Neural cell (in vitro differentiated cells): ENCODE data around the gene OR51E2. TPM values are rescaled to one million over a fixed set of nuclear protein-coding genes. Genes with fewer than 3 reads are reported as not detected.
"Not testable (repeated sequence)": the region's sequence is repeated elsewhere in the genome, so short reads cannot be mapped to it uniquely, and the experiment has no call there.

ENCODE experiments used
- H2AFZ ChIP-seq: fragments of 200-600, 300-800 bp; sonication (generic), shearing (Covaris generic); 2 replicates; pipeline ENCODE4 v1.6.0; 2014; ENCODE audit warnings: low read depth, mild to moderate bottlenecking, antibody characterized with exemption, low read length, moderate library complexity
- H3F3A ChIP-seq: fragments of 200-600 bp; shearing (Covaris generic); 2 replicates; pipeline ENCODE4 v1.6.1; 2016; ENCODE audit warnings: mild to moderate bottlenecking, moderate library complexity, mixed read lengths, antibody characterized with exemption, low read length; ENCODE audit not compliant: insufficient read depth, poor library complexity, severe bottlenecking
- H3K27ac ChIP-seq: fragments of 200-600, 300-800 bp; sonication (generic), shearing (Covaris generic); 2 replicates; pipeline ENCODE4 v1.5.1; 2014; ENCODE audit warnings: mild to moderate bottlenecking, low read length, moderate library complexity
- H3K27me3 ChIP-seq: fragments of 300-800, 200-600 bp; sonication (generic), shearing (Covaris generic); 2 replicates; pipeline ENCODE4 v1.6.0; 2014; ENCODE audit warnings: mild to moderate bottlenecking, low read depth, low read length, moderate library complexity; ENCODE audit not compliant: insufficient read depth
- H3K36me3 ChIP-seq: fragments of 300-800, 200-600 bp; sonication (generic), shearing (Covaris generic); 2 replicates; pipeline ENCODE4 v1.5.1; 2014; ENCODE audit warnings: mild to moderate bottlenecking, antibody characterized with exemption, low read length, moderate library complexity; ENCODE audit not compliant: insufficient read depth
- H3K4me2 ChIP-seq: fragments of 300-800, 200-600 bp; sonication (generic), shearing (Covaris generic); 2 replicates; pipeline ENCODE4 v1.6.0; 2014; ENCODE audit warnings: mild to moderate bottlenecking, low read length
- H3K4me3 ChIP-seq: fragments of 300-800, 200-600 bp; sonication (generic), shearing (Covaris generic); 2 replicates; pipeline ENCODE4 v1.5.1; 2014; ENCODE audit warnings: mild to moderate bottlenecking, low read length, moderate library complexity
- H3K79me2 ChIP-seq: fragments of 200-600 bp; shearing (Covaris generic); replicated peaks from 2 replicates; pipeline ENCODE4 v1.6.0; 2014; ENCODE audit warnings: mild to moderate bottlenecking, low read length, moderate library complexity; ENCODE audit not compliant: insufficient read depth
- H3K9ac ChIP-seq: fragments of 300-800, 200-600 bp; sonication (generic), shearing (Covaris generic); 2 replicates; pipeline ENCODE4 v1.6.1; 2016; ENCODE audit warnings: mild to moderate bottlenecking, low read length, mixed read lengths
- H3K9me2 ChIP-seq: fragments of 200-600 bp; shearing (Covaris generic); 2 replicates; pipeline ENCODE4 v1.6.1; 2016; ENCODE audit warnings: mild to moderate bottlenecking, low read length, mixed read lengths; ENCODE audit not compliant: insufficient read depth
- H3K9me3 ChIP-seq: fragments of 200-600, 300-800 bp; sonication (generic), shearing (Covaris generic); 2 replicates; pipeline ENCODE4 v1.6.1; 2016; ENCODE audit warnings: mild to moderate bottlenecking, mixed run types, low read length, moderate library complexity, mixed read lengths
- H4K20me1 ChIP-seq: fragments of 200-600 bp; shearing (Covaris generic); 2 replicates; pipeline ENCODE4 v1.6.1; 2016; ENCODE audit warnings: mild to moderate bottlenecking, mixed run types; ENCODE audit not compliant: insufficient read depth
- CTCF ChIP-seq: fragments of 450-650 bp; IDR thresholded peaks from 2 replicates; pipeline ENCODE4 v1.5.1; 2014; ENCODE audit warnings: antibody characterized with exemption, mild to moderate bottlenecking, moderate library complexity; ENCODE audit not compliant: poor library complexity, severe bottlenecking
- EP300 ChIP-seq: fragments of 450-650 bp; conservative IDR thresholded peaks from 2 replicates; pipeline ENCODE4 v1.6.1; 2014; ENCODE audit warnings: antibody characterized with exemption, mild to moderate bottlenecking, moderate library complexity; ENCODE audit not compliant: poor library complexity, severe bottlenecking
- EZH2 ChIP-seq: fragments of 200-600, 300-800 bp; shearing (Covaris generic), sonication (generic); IDR thresholded peaks from 2 replicates; pipeline ENCODE4 v1.6.1; 2014; ENCODE audit warnings: antibody characterized with exemption, low read length, borderline replicate concordance, mild to moderate bottlenecking; ENCODE audit not compliant: insufficient read depth, poor library complexity, severe bottlenecking
- MXI1 ChIP-seq: fragments of 450-650 bp; conservative IDR thresholded peaks from 2 replicates; pipeline ENCODE4 v1.6.1; 2014; ENCODE audit warnings: antibody characterized with exemption, mild to moderate bottlenecking; ENCODE audit not compliant: poor library complexity, severe bottlenecking
- POLR2AphosphoS5 ChIP-seq: IDR thresholded peaks from 2 replicates; pipeline ENCODE4 v1.6.1; 2012
- RAD21 ChIP-seq: fragments of 450-650 bp; conservative IDR thresholded peaks from 2 replicates; pipeline ENCODE4 v1.6.1; 2014; ENCODE audit warnings: antibody characterized with exemption, mild to moderate bottlenecking, moderate library complexity
- REST ChIP-seq: IDR thresholded peaks from 2 replicates; pipeline ENCODE4 v1.6.1; 2012; ENCODE audit warnings: borderline replicate concordance
- SMC3 ChIP-seq: fragments of 450-650 bp; conservative IDR thresholded peaks from 2 replicates; pipeline ENCODE4 v1.6.1; 2014; ENCODE audit warnings: antibody characterized with exemption, mild to moderate bottlenecking, moderate library complexity; ENCODE audit not compliant: poor library complexity
- TAF1 ChIP-seq: IDR thresholded peaks from 2 replicates; pipeline ENCODE4 v1.6.1; 2012; ENCODE audit warnings: low read depth
- polyA minus RNA-seq: library from RNA; depleted of rRNA, polyadenylated mRNA; stranded (reverse); fragments of >200 nt; gene quantifications from 2 replicates; pipeline ENCODE4 v1.2.3, GENCODE V29; 2014
- polyA plus RNA-seq: library from polyadenylated mRNA; depleted of rRNA; stranded (reverse); fragments of >200 nt; gene quantifications from 2 replicates; pipeline ENCODE4 v1.2.3, GENCODE V29; 2014

The OR51E2 gene
- polyA plus RNA-seq (not detected in 2 replicates), polyA minus RNA-seq (not detected in 2 replicates)

- Histone ChIP-seq H3K9me2 (no peaks in the 10 kb centered on the region), H3K79me2 (no peaks in the 10 kb centered on the region), H3F3A (no peaks in the 10 kb centered on the region), H2AFZ (no peak within 1 kb of the TSS), H3K27ac (no peak within 1 kb of the TSS), H3K36me3 (no peaks in the 10 kb centered on the region), H3K27me3 (no peaks in the 10 kb centered on the region), H3K4me2 (no peak within 1 kb of the TSS), H3K4me3 (no peak within 1 kb of the TSS), H3K9ac (no peak within 1 kb of the TSS), H3K9me3 (no peaks in the 10 kb centered on the region), H4K20me1 (no peaks in the 10 kb centered on the region)
- TF ChIP-seq RAD21 (peak; percentile 16), EZH2 (no peak)
Observed at GRCh38 chr11:4697585-4697984, at the start of gene OR51E2. Gene OR51E2, minus strand, starts transcription at chr11:4697853. Its CDS starts 15,142 bp downstream, at chr11:4682711.

GRCh38 chr11:4740735-4741134, 43.1 kb upstream of the OR51E2 start:
- H3K79me2 ChIP-seq, result no peaks in the 10 kb centered on the region
- H3K4me2 ChIP-seq, result no peak overlapping the region
- no peak overlapping the region for H2AFZ ChIP-seq
- no peak overlapping the region for H3K27ac ChIP-seq
- no peak overlapping the region for H3K4me3 ChIP-seq
- H4K20me1 ChIP-seq, result no peaks in the 10 kb centered on the region
- no peaks in the 10 kb centered on the region for H3K9me2 ChIP-seq
- no peaks in the 10 kb centered on the region for H3K9me3 ChIP-seq
- TF ChIP-seq EP300 (no peak), RAD21 (no peak), EZH2 (no peak), CTCF (no peak), SMC3 (no peak), POLR2AphosphoS5 (no peak), TAF1 (no peak), MXI1 (no peak), REST (no peak)
- H3K27me3 ChIP-seq, result no peaks in the 10 kb centered on the region
- no peaks in the 10 kb centered on the region for H3K36me3 ChIP-seq
- no peaks in the 10 kb centered on the region for H3F3A ChIP-seq
- H3K9ac ChIP-seq, result no peak overlapping the region

- Histone ChIP-seq H3K9ac (no peak overlapping the region), H3K36me3 (no peaks in the 10 kb centered on the region), H3K4me3 (no peak overlapping the region), H2AFZ (no peak overlapping the region), H3K4me2 (no peak overlapping the region), H3K9me3 (no peaks in the 10 kb centered on the region), H3K9me2 (no peaks in the 10 kb centered on the region), H3K79me2 (no peaks in the 10 kb centered on the region), H4K20me1 (no peaks in the 10 kb centered on the region), H3K27me3 (no peaks in the 10 kb centered on the region), H3F3A (no peaks in the 10 kb centered on the region), H3K27ac (no peak overlapping the region)
- TF ChIP-seq POLR2AphosphoS5 (no peak), TAF1 (no peak), MXI1 (no peak), REST (no peak)
Observed at GRCh38 chr11:4727171-4727570, 29.5 kb upstream of the OR51E2 start.

- not testable (repeated sequence) for H2AFZ ChIP-seq, H3K27me3 ChIP-seq, H3K9ac ChIP-seq, H3K79me2 ChIP-seq, H3K9me2 ChIP-seq, H3K4me2 ChIP-seq, H3F3A ChIP-seq, H4K20me1 ChIP-seq, H3K27ac ChIP-seq, H3K9me3 ChIP-seq, H3K36me3 ChIP-seq, H3K4me3 ChIP-seq
Observed at GRCh38 chr11:4722616-4723534, 25.2 kb upstream of the OR51E2 start.
